H1 (cell line): ENCODE results near the gene RHEX. TPM values are rescaled to one million over a fixed set of nuclear protein-coding genes. Genes with fewer than 3 reads are reported as not detected.

Experiments used
- CBX8 ChIP-seq: fragments of 300-800, 300-1000 bp; sonication (generic); IDR thresholded peaks from 2 replicates; pipeline ENCODE4 v1.7.1; 2016; ENCODE audit warnings: low read depth, low read length, borderline replicate concordance
- MAX ChIP-seq: IDR thresholded peaks from 2 replicates; pipeline ENCODE4 v1.6.1; 2012; ENCODE audit warnings: inconsistent platforms
- PHF8 ChIP-seq: fragments of 200-600 bp; sonication (generic); conservative IDR thresholded peaks from 2 replicates; pipeline ENCODE4 v1.7.1; 2012; ENCODE audit warnings: low read depth, mild to moderate bottlenecking, inconsistent platforms, low read length, moderate library complexity
- USF2 ChIP-seq: IDR thresholded peaks from 2 replicates; pipeline ENCODE4 v1.6.1; 2011; ENCODE audit warnings: low read length, improper control_type of control experiment
- polyA plus RNA-seq, 7 experiments: library from polyadenylated mRNA; depleted of rRNA in 3 of 7; stranded (reverse) in 5 of 7; unstranded in 2 of 7; fragments of >200 nt in 5 of 7; fragments of 200-250 nt in 2 of 7; gene quantifications; 1 replicate in 5 of 7; 2 replicates in 1 of 7; 4 replicates in 1 of 7; pipeline versions ENCODE4 v1.2.1 to v1.2.3, GENCODE V29; 2011 to 2013; ENCODE audit warnings: missing spikeins in 2 of 7, mixed read lengths in 2 of 7
- total RNA-seq: library from RNA; stranded (reverse); fragmentation: NEBNext Ultra II Directional; extraction: Animal tissue kit (Norgen Biotek cat#: 25700); gene quantifications from 2 replicates; pipeline ENCODE4 v1.2.1, GENCODE V29; 2021
- TF ChIP-seq, protein P1 (sequence below): IDR thresholded peaks from 2 replicates; pipeline ENCODE4 v1.6.1; 2012; ENCODE audit warnings: inconsistent platforms

The RHEX gene
- total and polyA plus RNA-seq, 2 of the 8 experiments (the other 6 are each of a cell fraction or from before 2014, with no cell fraction given), result not detected

DNA sequence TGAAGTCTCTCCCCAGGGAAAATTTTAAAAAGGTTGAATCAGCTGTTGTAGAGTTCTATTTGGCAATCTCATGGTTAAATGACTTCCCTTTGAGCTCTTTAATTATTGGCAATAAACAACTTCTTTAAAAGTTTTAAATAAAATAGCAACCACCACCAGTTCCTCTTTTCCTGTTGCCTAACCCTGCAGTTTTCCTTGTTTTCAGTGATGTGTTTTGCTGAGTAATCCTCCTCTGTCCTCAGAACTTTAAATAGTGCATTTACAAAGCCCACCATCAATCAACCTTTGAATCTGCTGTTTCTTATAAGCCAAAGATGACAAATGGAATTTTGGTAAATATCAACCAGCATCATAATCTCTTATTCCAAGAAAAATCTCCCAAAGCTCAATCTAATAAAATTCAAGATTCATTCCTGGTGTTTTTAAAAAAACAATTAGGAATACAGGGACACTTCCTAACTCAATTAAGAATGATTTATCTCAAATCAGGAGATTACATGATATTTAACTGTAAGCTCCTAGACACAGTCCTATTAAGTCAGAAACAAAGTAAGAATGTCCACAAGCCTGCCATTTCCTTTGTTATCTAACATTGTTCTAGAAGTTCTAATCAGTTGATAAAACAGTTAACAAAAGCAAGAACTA, 49.4 kb downstream of the RHEX start (continued):
- no peak for TF ChIP-seq USF2
- no peak for TF ChIP-seq PHF8
- no peak for TF ChIP-seq MAX
- TF ChIP-seq, protein P1, sequence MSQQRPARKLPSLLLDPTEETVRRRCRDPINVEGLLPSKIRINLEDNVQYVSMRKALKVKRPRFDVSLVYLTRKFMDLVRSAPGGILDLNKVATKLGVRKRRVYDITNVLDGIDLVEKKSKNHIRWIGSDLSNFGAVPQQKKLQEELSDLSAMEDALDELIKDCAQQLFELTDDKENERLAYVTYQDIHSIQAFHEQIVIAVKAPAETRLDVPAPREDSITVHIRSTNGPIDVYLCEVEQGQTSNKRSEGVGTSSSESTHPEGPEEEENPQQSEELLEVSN, result no peak
- TF ChIP-seq CBX8, result no peak
